ENCODE results near the gene ATP10B.

GRCh38 chr5:160744268-160745101 lies 107.5 kb downstream of the ATP10B start:
- TF ChIP-seq CTCF (IDR thresholded peaks at IDR 0.05) (no peak), POLR2AphosphoS5 (IDR thresholded peaks at IDR 0.05) (no peak), POLR2A (IDR thresholded peaks at IDR 0.05) (no peak), EP300 (IDR thresholded peaks at IDR 0.05) (no peak)
